HG02759 (cell line): ENCODE data around the gene ARID1B.
A peak's percentile ranks its signal among the peaks of the same experiment; 100 is the strongest.

Experiments used
- ATAC-seq: cut with Tn5 transposase; IDR thresholded peaks from one replicate; pipeline ENCODE4 v1.9.1; 2021; ENCODE audit warnings: mild to moderate bottlenecking, moderate library complexity; ENCODE audit not compliant: unreplicated experiment

ARID1B gene

GRCh38 chr6:157194643-157195042, 417.5 kb downstream of the ARID1B start:
- ATAC-seq, result no peak

- ATAC-seq, result no peak
Measured at GRCh38 chr6:157196391-157196790, 419.2 kb downstream of the ARID1B start.

GRCh38 chr6:157198425-157199279, 421.5 kb downstream of the ARID1B start:
- ATAC-seq, result no peak

GRCh38 chr6:157200117-157200516, 422.9 kb downstream of the ARID1B start:
- ATAC-seq, result no peak

GRCh38 chr6:157200611-157201010, 423.4 kb downstream of the ARID1B start:
- ATAC-seq, result no peak

GRCh38 chr6:157201083-157201482, 423.9 kb downstream of the ARID1B start:
- ATAC-seq, result no peak

- ATAC-seq, result peak; percentile 97
Measured at GRCh38 chr6:157203312-157203744, 426.1 kb downstream of the ARID1B start.

GRCh38 chr6:157203764-157204163, 426.6 kb downstream of the ARID1B start:
- ATAC-seq, result no peak

- no peak for ATAC-seq
Measured at GRCh38 chr6:157205473-157206358, 428.5 kb downstream of the ARID1B start.

- ATAC-seq, result no peak
Measured at GRCh38 chr6:157206359-157206815, 429.2 kb downstream of the ARID1B start.

- no peak for ATAC-seq
Measured at GRCh38 chr6:157207521-157208076, 430.4 kb downstream of the ARID1B start.

- no peak for ATAC-seq
Measured at GRCh38 chr6:157209865-157210530, 432.8 kb downstream of the ARID1B start.

GRCh38 chr6:157210954-157211353, 433.8 kb downstream of the ARID1B start:
- no peak for ATAC-seq

- no peak for ATAC-seq
Measured at GRCh38 chr6:157211603-157212455, 434.7 kb downstream of the ARID1B start.

- ATAC-seq, result no peak
Measured at GRCh38 chr6:157213426-157213825, 436.2 kb downstream of the ARID1B start.

- ATAC-seq, result no peak
Measured at GRCh38 chr6:157213907-157214565, 436.9 kb downstream of the ARID1B start.

GRCh38 chr6:157215717-157216116, 438.5 kb downstream of the ARID1B start:
- no peak for ATAC-seq

- no peak for ATAC-seq
Measured at GRCh38 chr6:157216570-157216969, 439.4 kb downstream of the ARID1B start.

- ATAC-seq, result no peak
Measured at GRCh38 chr6:157217198-157217893, 440.2 kb downstream of the ARID1B start.
